Psoas muscle (tissue), 8 donors: Measurements from ENCODE around the gene ZBTB7C. TPM values are rescaled to one million over a fixed set of nuclear protein-coding genes. Genes with fewer than 3 reads are reported as not detected.

Source experiments
- ATAC-seq, 4 donors: fragments of 200-7000 bp; cut with Tn5 transposase; one replicate each; pipeline ENCODE4 v1.9.1; 2020; ENCODE audit warnings: moderate library complexity in 3 of 4, mild to moderate bottlenecking in 2 of 4
- DNase-seq, 2 donors: peaks; one replicate each; pipeline ENCODE4 v3.0.0-alpha.2; 2020
- H3K27ac ChIP-seq: fragments of 200-600 bp; one replicate; pipeline ENCODE4 v1.8.0; 2022
- H3K27me3 ChIP-seq, 3 donors: fragments of 200-600 bp in 1 of 3; one replicate each; pipeline versions ENCODE4 v1.6.1 to v1.8.0; 2013 to 2022; ENCODE audit warnings: low read length in 2 of 3, mild to moderate bottlenecking in 2 of 3, moderate library complexity in 1 of 3; ENCODE audit not compliant: insufficient read depth in 3 of 3
- H3K36me3 ChIP-seq, 2 donors: fragments of 200-600 bp in 1 of 2; one replicate each; pipeline versions ENCODE4 v1.6.1 to v1.8.0; 2013 to 2022; ENCODE audit warnings: low read depth in 1 of 2, mild to moderate bottlenecking in 1 of 2, moderate library complexity in 1 of 2; ENCODE audit not compliant: insufficient read depth in 1 of 2
- H3K4me1 ChIP-seq: fragments of 200-600 bp; one replicate; pipeline ENCODE4 v1.8.0; 2022
- H3K4me3 ChIP-seq: fragments of 200-600 bp; one replicate; pipeline ENCODE4 v1.8.0; 2022; ENCODE audit warnings: mild to moderate bottlenecking
- H3K9me3 ChIP-seq: fragments of 200-600 bp; one replicate; pipeline ENCODE4 v1.8.0; 2022
- CTCF ChIP-seq: fragments of 200-600 bp; IDR thresholded peaks from one replicate; pipeline ENCODE4 v1.8.0; 2022; ENCODE audit warnings: antibody characterized with exemption
- WGBS, 3 donors: extraction: QIAGEN DNeasy Blood & Tissue Kit; methylation state at CpG; one replicate each; pipeline versions ENCODE4 v1.1.6 to v1.1.7; 2013; 5-methylcytosine and 5-hydroxymethylcytosine counted together
- intact Hi-C, 2 donors: fragments of 100-400 bp; cut with DNase I; formaldehyde crosslinking; loops; one replicate each; pipeline versions ENCODE4 v1.11.0 to v1.14.2; 2022
- polyA plus RNA-seq, 3 donors: library from polyadenylated mRNA; stranded (reverse); fragments of 200-250 nt; gene quantifications; one replicate each; pipeline ENCODE4 v1.2.3, GENCODE V29; 2013
- total RNA-seq, 4 donors: library from RNA; stranded (reverse); fragmentation: NEBNext Ultra II Directional in 2 of 4; extraction: Animal tissue kit (Norgen Biotek cat#: 25700) in 2 of 4; gene quantifications; one replicate each; pipeline versions ENCODE4 v1.2.1 to v1.2.4, GENCODE V29; 2021 to 2023
- donor health status: healthy with polysubstance abuse.
- donor health status: DM: no; HTN: no; CAD: no; lungs with moderate emphysema.
- donor health status: Bipolar disorder and iron deficiency.
- donor health status: healthy.
- donor health status: DM: yes; HTN: yes; CAD: no.
- donor health status: DM: no; HTN: no; CAD: no.
- donor health status: DM: no; HTN: no; CAD: no.
- donor health status: DM: yes; HTN: yes; CAD: no.

Gene ZBTB7C
- total and polyA plus RNA-seq, 7 donors = 0.34 to 2.9 (median 0.78) TPM

DNA sequence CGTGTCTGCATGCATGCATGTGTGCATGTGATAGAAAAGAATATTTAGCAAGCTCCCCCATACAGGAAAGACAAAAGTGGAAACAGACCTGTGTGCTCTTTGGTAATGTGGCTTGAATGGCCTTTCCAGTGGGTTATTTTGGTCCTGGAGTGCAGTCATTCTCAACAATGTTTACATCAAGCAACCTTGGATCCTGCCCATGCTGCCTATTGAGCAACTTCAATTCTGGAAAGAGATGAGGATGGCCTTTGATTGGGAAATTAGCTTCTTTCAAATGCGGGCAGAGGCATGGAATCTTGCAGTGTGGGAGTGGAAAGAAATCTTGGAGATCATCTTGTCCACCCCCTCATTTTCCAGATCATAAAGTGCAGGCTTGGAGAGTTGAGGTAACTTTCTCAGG is 391.5 kb downstream of the ZBTB7C start:
- H3K9me3 ChIP-seq = peaks cover 3% of the 10 kb centered on the region
- H3K36me3 ChIP-seq = no peaks in the 10 kb centered on the region
- no peak for DNase-seq
- ATAC-seq = peak in 1 of 4 donors; percentile 86
- intact Hi-C loops = no loop called here
- peaks cover 0 to 4% (median 0%) of the 10 kb centered on the region in 3 donors for H3K27me3 ChIP-seq
- no peak overlapping the region for H3K4me3 ChIP-seq
- WGBS, 3 donors = 65 to 80% (median 70%) methylated on average over 2 of the region's 2 CpGs
- H3K27ac ChIP-seq = no peak overlapping the region
- no peaks in the 10 kb centered on the region for H3K4me1 ChIP-seq
- no peak for TF ChIP-seq CTCF

DNA sequence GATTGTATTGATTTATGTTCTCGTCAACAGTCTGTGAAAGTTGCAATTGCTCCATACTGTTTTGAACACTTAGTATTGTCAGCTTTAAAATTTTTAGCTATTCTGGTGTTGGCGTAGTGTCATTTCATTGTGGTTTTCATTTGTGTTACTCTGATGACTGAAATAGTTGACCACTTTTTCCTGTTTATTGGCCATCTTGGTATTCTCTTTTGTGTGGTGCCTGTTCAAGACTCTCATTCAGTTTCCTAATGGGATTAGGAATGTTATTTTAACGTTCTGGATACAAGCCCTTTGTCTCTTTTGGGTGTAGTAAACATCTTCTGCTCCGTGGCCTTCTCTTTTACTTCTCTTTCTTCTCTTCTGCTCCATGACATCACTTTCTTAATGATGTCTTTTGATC is 396.0 kb downstream of the ZBTB7C start:
- Histone ChIP-seq H3K36me3 (no peaks in the 10 kb centered on the region), H3K9me3 (peaks cover 3% of the 10 kb centered on the region), H3K4me1 (peaks cover 4% of the 10 kb centered on the region), H3K27me3 (no peaks in the 10 kb centered on the region), H3K27ac (no peak overlapping the region), H3K4me3 (no peak overlapping the region)
- TF ChIP-seq CTCF = no peak
- ATAC-seq (no peak), DNase-seq (no peak)
- intact Hi-C loops = no loop called here
- 53 to 65% (median 62%) methylated on average over 4 of the region's 4 CpGs for WGBS, 3 donors

- peaks cover 3% of the 10 kb centered on the region for H3K9me3 ChIP-seq
- intact Hi-C loops = no loop called here
- no peak overlapping the region for H3K27ac ChIP-seq
- H3K27me3 ChIP-seq = no peaks in the 10 kb centered on the region
- ATAC-seq = no peak
- no peak for DNase-seq
- H3K4me1 ChIP-seq = peaks cover 4% of the 10 kb centered on the region
- H3K36me3 ChIP-seq = no peaks in the 10 kb centered on the region
- whole genome bisulfite sequencing, 3 donors = 55 to 68% (median 65%) methylated on average over 6 of the region's 6 CpGs
- no peak for TF ChIP-seq CTCF
- H3K4me3 ChIP-seq = no peak overlapping the region
These were observed 397.2 kb downstream of the ZBTB7C start for GRCh38 chr18:48011926-48012465.

- intact Hi-C loops = no loop called here
- Histone ChIP-seq H3K9me3 (peaks cover 3% of the 10 kb centered on the region), H3K4me3 (no peak overlapping the region), H3K4me1 (peaks cover 4% of the 10 kb centered on the region), H3K36me3 (no peaks in the 10 kb centered on the region), H3K27me3 (no peaks in the 10 kb centered on the region), H3K27ac (no peak overlapping the region)
- DNase-seq (no peak), ATAC-seq (no peak)
- 90 to 95% (median 93%) methylated on average over 2 of the region's 2 CpGs for WGBS, 3 donors
- no peak for TF ChIP-seq CTCF
These were observed 398.9 kb downstream of the ZBTB7C start for GRCh38 chr18:48010264-48010663.

- Histone ChIP-seq H3K4me1 (peaks cover 4% of the 10 kb centered on the region), H3K4me3 (no peak overlapping the region), H3K9me3 (no peaks in the 10 kb centered on the region), H3K27me3 (no peaks in the 10 kb centered on the region), H3K27ac (no peak overlapping the region), H3K36me3 (no peaks in the 10 kb centered on the region)
- intact Hi-C loops = no loop called here
- ATAC-seq = no peak
- TF ChIP-seq CTCF = no peak
- no peak for DNase-seq
- WGBS, 3 donors = 89 to 94% (median 91%) methylated on average over 9 to 10 of the region's 10 CpGs
These were observed 400.0 kb downstream of the ZBTB7C start for GRCh38 chr18:48009116-48009745.
